Common myeloid progenitor, CD34-positive (primary cell): ENCODE measurements around the gene SH3GL2.
"Not testable (repeated sequence)": the region's sequence is repeated elsewhere in the genome, so short reads cannot be mapped to it uniquely, and the experiment has no call there.

Experiments
- CTCF ChIA-PET: fragments of 350-600 bp; sonication (Branson Sonifier 250); formaldehyde crosslinking; loops from one replicate; lab custom pipeline; 2021; ENCODE audit warnings: antibody characterized with exemption; lab: Charles Lee
- POLR2A ChIA-PET: fragments of 350-600 bp; sonication (Branson Sonifier 250); formaldehyde crosslinking; loops from one replicate; lab custom pipeline; 2021; ENCODE audit warnings: antibody characterized with exemption; lab: Charles Lee
- DNase-seq, 3 donors: peaks; one replicate each; pipeline versions ENCODE4 v3.0.0 to v3.0.0-alpha.2; 2013
- H3K27ac ChIP-seq, 2 experiments: 1 replicate in 1 of 2; 2 replicates in 1 of 2; pipeline ENCODE4 v1.7.0; 2013; ENCODE audit warnings: inconsistent platforms in 2 of 2, low read length in 2 of 2, mild to moderate bottlenecking in 2 of 2, low read depth in 1 of 2, moderate library complexity in 1 of 2; ENCODE audit not compliant: severe bottlenecking in 2 of 2, insufficient read depth in 1 of 2, poor library complexity in 1 of 2
- H3K27me3 ChIP-seq, 5 experiments: replicated peaks in 2 of 5; 1 replicate in 3 of 5; 2 replicates in 2 of 5; pipeline versions ENCODE4 v1.6.1 to v1.7.0; 2013; ENCODE audit warnings: low read length in 4 of 5, mild to moderate bottlenecking in 2 of 5, moderate library complexity in 2 of 5, inconsistent platforms in 1 of 5; ENCODE audit not compliant: insufficient read depth in 5 of 5, control insufficient read depth in 4 of 5
- H3K36me3 ChIP-seq, 4 experiments: 1 replicate in 2 of 4; 2 replicates in 2 of 4; pipeline versions ENCODE4 v1.6.1 to v1.7.0; 2013; ENCODE audit warnings: low read length in 3 of 4, control low read depth in 1 of 4, mild to moderate bottlenecking in 1 of 4; ENCODE audit not compliant: control insufficient read depth in 4 of 4, insufficient read depth in 4 of 4
- H3K4me1 ChIP-seq, 4 experiments: 1 replicate in 3 of 4; 2 replicates in 1 of 4; pipeline versions ENCODE4 v1.6.1 to v1.7.1; 2013; ENCODE audit warnings: low read length in 3 of 4, mild to moderate bottlenecking in 3 of 4, control low read depth in 1 of 4, inconsistent platforms in 1 of 4, moderate library complexity in 1 of 4; ENCODE audit not compliant: control insufficient read depth in 4 of 4, insufficient read depth in 4 of 4; ENCODE audit errors: control extremely low read depth in 1 of 4
- H3K4me3 ChIP-seq, 7 experiments: 1 replicate in 4 of 7; 2 replicates in 3 of 7; pipeline versions ENCODE4 v1.5.1 to v1.7.0; 2013; ENCODE audit warnings: mild to moderate bottlenecking in 7 of 7, low read length in 6 of 7, moderate library complexity in 6 of 7, inconsistent platforms in 2 of 7, low read depth in 2 of 7, control low read depth in 1 of 7; ENCODE audit not compliant: insufficient read depth in 4 of 7, control insufficient read depth in 1 of 7; ENCODE audit errors: extremely low read depth in 1 of 7
- H3K9me3 ChIP-seq, 5 experiments: 1 replicate in 4 of 5; 2 replicates in 1 of 5; pipeline versions ENCODE4 v1.6.1 to v1.7.1; 2013; ENCODE audit warnings: low read length in 4 of 5, mild to moderate bottlenecking in 2 of 5, inconsistent platforms in 1 of 5, low read depth in 1 of 5, moderate library complexity in 1 of 5; ENCODE audit not compliant: control insufficient read depth in 4 of 5, insufficient read depth in 2 of 5; ENCODE audit errors: control extremely low read depth in 1 of 5
- WGBS: methylation state at CpG from one replicate; pipeline ENCODE4 v1.1.5; 2013; ENCODE audit not compliant: insufficient coverage; 5-methylcytosine and 5-hydroxymethylcytosine counted together

SH3GL2 gene

DNA sequence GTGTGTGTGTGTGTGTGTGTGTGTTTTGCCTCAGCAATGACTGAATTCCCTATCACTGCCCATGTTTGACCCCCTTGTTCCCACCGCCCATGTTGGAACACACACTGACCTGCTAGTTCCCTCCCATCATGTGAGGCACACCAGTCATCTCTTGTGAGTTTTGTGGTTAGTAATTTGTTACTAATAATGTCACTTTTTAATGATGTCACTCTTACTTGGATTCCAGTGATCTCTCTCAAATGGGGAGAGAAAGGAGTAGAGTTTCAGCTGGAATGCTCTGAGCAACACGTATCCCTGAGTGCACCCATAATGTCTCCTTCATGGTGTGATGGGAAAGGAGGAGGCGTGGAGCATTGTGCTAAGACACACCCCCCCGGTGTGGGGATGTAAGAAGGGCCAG lies 172.6 kb downstream of the SH3GL2 start:
- Histone ChIP-seq H3K27me3 (no peaks in the 10 kb centered on the region), H3K27ac (no peak overlapping the region), H3K4me1 (no peaks in the 10 kb centered on the region), H3K36me3 (no peaks in the 10 kb centered on the region), H3K9me3 (no peaks in the 10 kb centered on the region), H3K4me3 (no peak overlapping the region)
- ChIA-PET POLR2A (no interaction called here), CTCF (interaction anchor here (1.1 kb wide), 1 partner anchor 58 kb away, joined by 3 read pairs; no protein-coding TSS in a partner anchor)
- WGBS: 100% methylated on average over 3 of the region's 4 CpGs
- DNase-seq: no peak

DNA sequence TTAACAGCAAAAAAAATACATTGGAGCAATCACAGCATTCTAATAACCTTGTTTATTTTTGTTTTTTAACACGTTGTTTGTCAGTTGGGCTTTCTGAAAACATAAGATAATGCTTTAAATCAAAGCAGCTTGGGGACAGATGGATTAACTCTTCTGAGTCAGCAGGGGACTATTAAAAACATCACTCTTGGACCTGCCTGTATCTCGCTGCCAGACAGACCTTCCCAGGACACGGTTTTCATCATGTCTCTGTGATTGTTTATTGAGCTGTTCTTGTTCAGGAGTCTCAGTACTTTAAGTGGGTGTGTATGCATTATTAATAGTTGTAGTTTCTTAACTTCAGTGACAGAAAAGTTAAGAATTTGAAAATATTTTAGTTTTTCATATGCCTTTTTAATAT lies 173.2 kb downstream of the SH3GL2 start:
- WGBS: 90% methylated on average over 3 of the region's 3 CpGs
- ChIA-PET CTCF (interaction anchor here (1.1 kb wide), 1 partner anchor 58 kb away, joined by 3 read pairs; no protein-coding TSS in a partner anchor), POLR2A (no interaction called here)
- no peak for DNase-seq
- Histone ChIP-seq H3K36me3 (no peaks in the 10 kb centered on the region), H3K4me3 (no peak overlapping the region), H3K4me1 (no peaks in the 10 kb centered on the region), H3K27me3 (no peaks in the 10 kb centered on the region), H3K27ac (no peak overlapping the region), H3K9me3 (no peaks in the 10 kb centered on the region)

DNA sequence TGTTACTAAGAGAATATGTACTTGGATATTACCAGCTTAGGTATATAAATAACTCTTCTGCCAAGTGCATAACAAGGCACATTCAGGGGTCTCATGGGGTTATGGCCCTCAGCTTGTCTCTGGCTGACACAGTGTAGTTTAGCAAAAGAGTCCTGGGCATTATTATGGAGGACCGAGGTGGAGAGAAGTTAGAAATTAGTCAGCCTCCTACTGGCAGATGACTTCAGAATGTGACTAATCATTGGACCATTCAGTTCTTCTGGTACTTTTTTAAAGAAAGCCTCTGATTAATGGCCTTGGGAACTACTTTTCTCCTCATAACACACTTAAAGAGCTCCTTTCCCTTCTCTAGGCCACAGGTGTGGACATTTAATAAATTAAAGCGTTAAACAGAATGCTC lies 178.9 kb downstream of the SH3GL2 start:
- ChIA-PET POLR2A (no interaction called here), CTCF (interaction anchor here (1.2 kb wide), 1 partner anchor 18 kb away, joined by 3 read pairs; no protein-coding TSS in a partner anchor)
- WGBS: no CpG with 5 or more reads among the region's 2 CpGs

DNA sequence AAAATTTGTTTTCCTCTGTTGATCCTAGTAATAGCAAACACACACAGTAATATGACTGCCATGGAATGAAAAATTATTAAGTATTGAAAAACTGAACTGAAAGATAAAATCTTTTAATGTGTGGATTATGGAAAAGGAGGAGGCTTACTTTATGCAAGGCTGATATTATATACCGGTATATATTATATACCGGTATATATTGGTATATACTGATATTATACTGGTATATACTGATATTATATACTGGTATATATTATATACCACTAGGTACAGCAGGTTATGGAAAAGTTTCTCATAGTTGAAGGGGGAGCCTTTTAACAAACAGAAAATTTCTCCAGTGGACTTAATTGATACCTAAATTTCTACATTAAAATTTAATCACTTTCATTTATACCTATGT lies 181.4 kb downstream of the SH3GL2 start:
- WGBS: no CpG with 5 or more reads among the region's 2 CpGs
- no peaks in the 10 kb centered on the region for H3K36me3 ChIP-seq
- H3K4me3 ChIP-seq: no peak overlapping the region
- H3K27ac ChIP-seq: no peak overlapping the region
- no peaks in the 10 kb centered on the region for H3K4me1 ChIP-seq
- CTCF ChIA-PET: no interaction called here
- H3K27me3 ChIP-seq: no peaks in the 10 kb centered on the region
- DNase-seq: no peak
- POLR2A ChIA-PET: no interaction called here
- no peaks in the 10 kb centered on the region for H3K9me3 ChIP-seq

More for the DNA sequence above, 178.9 kb downstream of the SH3GL2 start:
- Histone ChIP-seq H3K27me3 (no peaks in the 10 kb centered on the region), H3K9me3 (no peaks in the 10 kb centered on the region), H3K4me1 (no peaks in the 10 kb centered on the region), H3K27ac (no peak overlapping the region), H3K4me3 (no peak overlapping the region), H3K36me3 (no peaks in the 10 kb centered on the region)
- DNase-seq: no peak

DNA sequence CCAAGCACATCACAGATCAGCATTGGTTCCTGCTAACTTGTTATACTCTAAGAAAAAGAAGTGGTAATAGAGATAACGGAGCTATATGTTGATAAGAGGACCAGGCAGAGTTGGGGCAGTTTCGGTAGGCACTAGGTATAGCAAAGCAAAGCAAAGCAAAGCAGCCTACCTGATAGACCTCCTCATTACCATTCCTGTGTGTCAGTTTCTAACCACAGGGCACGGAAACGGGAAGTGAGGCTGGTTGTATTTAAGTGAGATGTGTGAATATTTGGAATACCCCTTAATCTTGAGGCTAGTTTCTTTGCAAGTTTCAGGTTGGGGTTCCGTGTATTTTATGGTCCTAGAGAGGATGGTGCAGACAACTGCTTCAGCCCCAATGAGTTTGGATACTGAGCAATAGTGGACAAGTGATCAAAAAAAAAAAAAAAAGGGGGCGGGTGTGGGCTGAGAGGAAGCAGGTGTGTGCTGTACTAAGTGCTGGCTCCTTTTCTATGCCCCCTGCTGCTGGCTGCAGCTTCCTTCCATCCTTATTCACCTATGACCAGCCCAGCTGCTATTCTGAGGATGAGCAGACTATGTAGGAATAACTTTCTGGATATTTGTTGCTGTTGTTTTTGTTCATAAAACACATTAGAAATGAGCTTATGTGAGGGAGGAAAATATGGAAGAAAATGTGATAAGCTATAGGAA lies 183.3 kb downstream of the SH3GL2 start:
- no peak overlapping the region for H3K4me3 ChIP-seq
- no peaks in the 10 kb centered on the region for H3K27me3 ChIP-seq
- no peak overlapping the region for H3K27ac ChIP-seq
- CTCF ChIA-PET: no interaction called here
- no peaks in the 10 kb centered on the region for H3K36me3 ChIP-seq
- no peak for DNase-seq
- POLR2A ChIA-PET: no interaction called here
- no peaks in the 10 kb centered on the region for H3K9me3 ChIP-seq
- WGBS: 71% methylated on average over 4 of the region's 6 CpGs
- H3K4me1 ChIP-seq: no peaks in the 10 kb centered on the region

DNA sequence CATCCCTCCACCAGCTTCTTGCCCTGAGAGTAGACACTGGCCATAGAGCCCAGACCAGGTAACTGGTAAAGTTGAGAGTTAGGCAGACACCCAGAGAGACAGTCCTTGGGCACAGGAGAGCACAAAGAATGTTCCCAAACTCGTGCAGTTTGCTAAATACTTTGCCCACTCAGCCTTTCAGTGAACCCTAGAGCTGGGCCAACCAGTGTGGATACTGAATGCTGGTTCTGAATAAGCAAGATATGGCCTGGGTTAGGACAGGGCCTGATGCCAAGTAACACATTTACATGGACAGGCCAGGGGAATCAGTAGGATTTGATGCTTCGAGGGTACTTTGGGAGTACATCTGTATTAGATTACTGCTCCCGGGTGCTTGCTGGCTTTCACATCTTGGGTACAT lies 185.4 kb downstream of the SH3GL2 start:
- H3K36me3 ChIP-seq: no peaks in the 10 kb centered on the region
- WGBS: 77% methylated on average over 1 of the region's 3 CpGs
- ChIA-PET POLR2A (no interaction called here), CTCF (no interaction called here)
- no peaks in the 10 kb centered on the region for H3K27me3 ChIP-seq
- H3K4me3 ChIP-seq: no peak overlapping the region
- no peak overlapping the region for H3K27ac ChIP-seq
- no peaks in the 10 kb centered on the region for H3K4me1 ChIP-seq
- H3K9me3 ChIP-seq: no peaks in the 10 kb centered on the region
- DNase-seq: no peak

DNA sequence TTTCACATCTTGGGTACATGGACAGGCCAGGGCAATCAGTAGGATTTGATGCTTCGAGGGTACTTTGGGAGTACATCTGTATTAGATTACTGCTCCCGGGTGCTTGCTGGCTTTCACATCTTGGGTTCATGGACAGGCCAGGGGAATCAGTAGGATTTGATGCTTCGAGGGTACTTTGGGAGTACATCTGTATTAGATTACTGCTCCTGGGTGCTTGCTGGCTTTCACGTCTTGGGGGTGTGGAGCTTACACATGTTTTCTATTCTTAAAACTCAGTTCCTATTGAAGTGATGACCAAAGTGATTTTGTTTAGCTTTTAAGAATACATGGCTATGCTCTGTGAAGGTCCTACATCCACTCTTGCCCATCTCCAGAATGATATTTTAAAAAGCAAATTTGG lies 186.3 kb downstream of the SH3GL2 start:
- WGBS: no CpG with 5 or more reads among the region's 4 CpGs
- H3K27me3 ChIP-seq, POLR2A ChIA-PET, H3K4me1 ChIP-seq, H3K36me3 ChIP-seq, H3K4me3 ChIP-seq, CTCF ChIA-PET, DNase-seq, H3K9me3 ChIP-seq, H3K27ac ChIP-seq: not testable (repeated sequence)
